Mucosa of stomach (tissue), 1 donor: ENCODE measurements around the gene SCN8A.

Experiments
- H3K27me3 ChIP-seq: one replicate; pipeline ENCODE4 v1.7.0; 2013; ENCODE audit warnings: mild to moderate bottlenecking, low read length; ENCODE audit not compliant: control insufficient read depth, insufficient read depth
- H3K36me3 ChIP-seq: one replicate; pipeline ENCODE4 v1.7.0; 2013; ENCODE audit warnings: low read length; ENCODE audit not compliant: control insufficient read depth, insufficient read depth
- H3K4me1 ChIP-seq: one replicate; pipeline ENCODE4 v1.7.0; 2013; ENCODE audit warnings: mild to moderate bottlenecking, low read length; ENCODE audit not compliant: control insufficient read depth, insufficient read depth
- H3K4me3 ChIP-seq: one replicate; pipeline ENCODE4 v1.7.0; 2013; ENCODE audit warnings: low read length
- H3K9ac ChIP-seq: one replicate; pipeline ENCODE4 v1.7.0; 2013; ENCODE audit warnings: mild to moderate bottlenecking, low read length, moderate library complexity
- H3K9me3 ChIP-seq: one replicate; pipeline ENCODE4 v1.7.0; 2013; ENCODE audit warnings: mild to moderate bottlenecking, low read length, moderate library complexity; ENCODE audit not compliant: control insufficient read depth
- donor health status: Pancreatic carcinoma.

The SCN8A gene

DNA sequence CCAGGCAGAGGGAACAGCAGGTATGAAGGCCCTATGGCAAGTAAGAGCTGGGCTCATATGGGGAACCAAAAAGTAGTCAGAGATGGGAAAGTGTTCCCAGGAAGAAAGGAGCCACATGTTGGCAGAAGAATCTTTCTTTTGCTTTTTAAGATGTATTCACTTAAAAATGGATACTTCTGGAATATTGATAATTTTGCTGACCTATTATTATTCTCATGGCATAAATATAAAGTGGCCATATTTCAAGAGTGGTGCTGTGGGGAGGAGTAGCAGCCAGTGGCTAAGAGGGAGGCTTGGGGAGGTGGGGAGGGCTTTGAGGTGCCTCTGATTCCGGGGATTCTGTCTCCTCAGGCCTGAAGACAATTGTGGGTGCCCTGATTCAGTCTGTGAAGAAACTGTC lies 108.2 kb downstream of the SCN8A start:
- no peak overlapping the region for H3K9ac ChIP-seq
- no peaks in the 10 kb centered on the region for H3K9me3 ChIP-seq
- no peaks in the 10 kb centered on the region for H3K36me3 ChIP-seq
- no peak overlapping the region for H3K4me3 ChIP-seq
- H3K4me1 ChIP-seq = peaks cover 14% of the 10 kb centered on the region
- H3K27me3 ChIP-seq = no peaks in the 10 kb centered on the region

DNA sequence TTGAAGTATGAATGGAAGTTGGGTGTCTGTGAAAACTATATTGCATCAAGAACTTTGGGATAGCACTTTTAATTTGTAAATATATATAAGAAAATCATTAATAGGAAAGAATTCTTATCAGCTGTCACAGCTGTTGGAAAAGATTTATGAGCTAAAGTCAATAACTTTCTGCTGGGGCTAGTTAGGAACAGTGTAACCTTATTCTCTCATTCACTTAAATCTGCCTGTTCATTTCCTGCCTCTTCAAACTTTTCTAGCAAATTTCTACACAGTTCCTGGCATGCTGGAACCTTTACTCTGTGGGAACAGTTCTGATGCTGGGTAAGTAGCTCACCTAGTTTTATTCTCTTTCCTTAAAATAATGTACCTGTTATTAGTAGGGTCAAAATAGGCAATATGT lies 109.9 kb downstream of the SCN8A start:
- no peaks in the 10 kb centered on the region for H3K36me3 ChIP-seq
- no peaks in the 10 kb centered on the region for H3K27me3 ChIP-seq
- no peaks in the 10 kb centered on the region for H3K9me3 ChIP-seq
- H3K4me1 ChIP-seq = peaks cover 14% of the 10 kb centered on the region
- no peak overlapping the region for H3K9ac ChIP-seq
- H3K4me3 ChIP-seq = no peak overlapping the region

DNA sequence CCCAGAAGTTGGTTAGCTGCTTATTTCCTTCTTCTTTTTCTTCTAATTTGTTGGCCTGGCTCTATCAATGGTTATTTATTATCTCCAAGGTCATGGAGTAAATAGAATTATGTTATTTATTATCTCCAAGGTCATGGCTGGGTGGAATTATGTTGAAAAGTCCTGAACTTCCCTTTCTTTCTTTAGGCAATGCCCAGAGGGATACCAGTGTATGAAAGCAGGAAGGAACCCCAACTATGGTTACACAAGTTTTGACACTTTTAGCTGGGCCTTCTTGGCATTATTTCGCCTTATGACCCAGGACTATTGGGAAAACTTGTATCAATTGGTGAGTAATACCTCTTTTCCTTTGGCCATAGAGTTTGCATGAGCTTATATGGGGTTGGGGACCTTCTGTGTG lies 111.6 kb downstream of the SCN8A start:
- Histone ChIP-seq H3K4me1 (peaks cover 14% of the 10 kb centered on the region), H3K9ac (no peak overlapping the region), H3K36me3 (no peaks in the 10 kb centered on the region), H3K27me3 (no peaks in the 10 kb centered on the region), H3K9me3 (no peaks in the 10 kb centered on the region), H3K4me3 (no peak overlapping the region)

DNA sequence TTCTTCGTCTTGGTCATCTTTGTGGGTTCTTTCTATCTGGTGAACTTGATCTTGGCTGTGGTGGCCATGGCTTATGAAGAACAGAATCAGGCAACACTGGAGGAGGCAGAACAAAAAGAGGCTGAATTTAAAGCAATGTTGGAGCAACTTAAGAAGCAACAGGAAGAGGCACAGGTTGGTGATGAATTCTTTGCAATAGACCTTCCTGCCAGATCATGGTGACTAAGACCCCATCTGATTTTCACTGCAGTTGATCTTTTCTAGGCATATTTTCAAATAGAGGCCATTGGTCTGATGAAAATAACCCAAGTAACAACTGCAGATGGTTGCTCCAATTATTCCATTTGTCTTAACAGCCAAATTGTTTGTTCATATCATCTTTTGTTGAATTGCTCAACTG lies 114.4 kb downstream of the SCN8A start:
- no peak overlapping the region for H3K4me3 ChIP-seq
- H3K9me3 ChIP-seq = no peaks in the 10 kb centered on the region
- H3K9ac ChIP-seq = no peak overlapping the region
- H3K36me3 ChIP-seq = no peaks in the 10 kb centered on the region
- H3K4me1 ChIP-seq = peaks cover 14% of the 10 kb centered on the region
- no peaks in the 10 kb centered on the region for H3K27me3 ChIP-seq

DNA sequence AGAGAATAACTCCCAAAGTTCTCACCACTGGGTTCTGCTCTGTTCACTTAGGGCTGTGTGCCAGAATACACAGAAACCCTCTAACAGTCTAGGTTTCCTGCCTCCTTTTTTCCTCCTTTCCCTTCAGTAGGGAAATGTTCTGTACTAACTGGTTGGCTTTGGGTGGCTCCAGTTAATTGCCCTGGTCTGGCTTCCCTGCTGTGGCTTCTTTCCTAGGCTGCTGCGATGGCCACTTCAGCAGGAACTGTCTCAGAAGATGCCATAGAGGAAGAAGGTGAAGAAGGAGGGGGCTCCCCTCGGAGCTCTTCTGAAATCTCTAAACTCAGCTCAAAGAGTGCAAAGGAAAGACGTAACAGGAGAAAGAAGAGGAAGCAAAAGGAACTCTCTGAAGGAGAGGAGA lies 115.2 kb downstream of the SCN8A start:
- Histone ChIP-seq H3K27me3 (no peaks in the 10 kb centered on the region), H3K4me3 (no peak overlapping the region), H3K9ac (no peak overlapping the region), H3K9me3 (no peaks in the 10 kb centered on the region), H3K4me1 (peaks cover 10% of the 10 kb centered on the region), H3K36me3 (no peaks in the 10 kb centered on the region)

DNA sequence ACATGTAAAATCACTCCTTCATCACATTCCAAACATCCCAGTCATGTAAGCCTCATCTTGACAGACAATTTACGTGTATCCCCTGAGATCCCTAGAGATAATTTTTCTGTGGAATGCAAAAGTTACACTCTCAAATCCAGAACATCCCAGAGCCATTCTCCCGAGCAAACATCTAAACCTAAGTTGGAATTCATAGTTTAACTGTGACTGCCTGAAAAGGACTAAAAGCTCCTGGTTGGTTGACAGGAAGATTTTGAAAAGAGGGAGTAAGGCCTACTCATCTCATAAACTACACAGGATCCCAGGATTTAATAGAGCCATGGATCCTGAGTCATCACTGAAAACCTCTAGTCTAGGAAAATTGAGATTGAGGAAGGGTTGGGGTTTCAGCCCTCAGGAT lies 123.6 kb downstream of the SCN8A start:
- no peaks in the 10 kb centered on the region for H3K27me3 ChIP-seq
- H3K36me3 ChIP-seq = no peaks in the 10 kb centered on the region
- H3K4me3 ChIP-seq = no peak overlapping the region
- H3K4me1 ChIP-seq = no peaks in the 10 kb centered on the region
- H3K9ac ChIP-seq = no peak overlapping the region
- no peaks in the 10 kb centered on the region for H3K9me3 ChIP-seq

DNA sequence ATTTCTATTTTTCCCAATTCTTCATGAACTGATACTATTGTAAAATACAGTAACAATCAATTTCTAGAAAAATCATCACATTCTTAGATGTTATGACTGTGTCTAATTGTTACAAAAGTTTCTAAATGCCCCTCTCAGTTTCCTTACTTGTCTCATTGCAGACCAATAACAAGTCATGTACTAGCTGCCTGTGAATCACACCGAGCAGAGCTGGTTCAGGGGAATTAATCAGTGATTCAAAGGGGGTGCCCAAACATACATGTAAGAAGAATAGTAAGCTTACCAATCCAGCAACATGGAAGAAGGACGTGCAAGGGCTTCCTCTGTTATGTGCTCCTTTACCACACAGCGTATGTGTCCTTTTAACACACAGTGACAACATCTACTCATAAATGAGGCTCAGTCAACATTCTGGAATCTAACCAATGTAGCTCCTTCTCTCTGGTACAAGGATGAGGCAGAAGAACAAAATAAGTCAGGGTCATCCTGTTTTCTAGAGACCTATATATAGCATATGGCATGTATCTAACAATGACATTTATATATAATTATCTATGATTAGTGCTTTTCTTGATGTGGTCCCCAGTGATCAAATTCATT lies 126.4 kb downstream of the SCN8A start:
- H3K36me3 ChIP-seq = no peaks in the 10 kb centered on the region

DNA sequence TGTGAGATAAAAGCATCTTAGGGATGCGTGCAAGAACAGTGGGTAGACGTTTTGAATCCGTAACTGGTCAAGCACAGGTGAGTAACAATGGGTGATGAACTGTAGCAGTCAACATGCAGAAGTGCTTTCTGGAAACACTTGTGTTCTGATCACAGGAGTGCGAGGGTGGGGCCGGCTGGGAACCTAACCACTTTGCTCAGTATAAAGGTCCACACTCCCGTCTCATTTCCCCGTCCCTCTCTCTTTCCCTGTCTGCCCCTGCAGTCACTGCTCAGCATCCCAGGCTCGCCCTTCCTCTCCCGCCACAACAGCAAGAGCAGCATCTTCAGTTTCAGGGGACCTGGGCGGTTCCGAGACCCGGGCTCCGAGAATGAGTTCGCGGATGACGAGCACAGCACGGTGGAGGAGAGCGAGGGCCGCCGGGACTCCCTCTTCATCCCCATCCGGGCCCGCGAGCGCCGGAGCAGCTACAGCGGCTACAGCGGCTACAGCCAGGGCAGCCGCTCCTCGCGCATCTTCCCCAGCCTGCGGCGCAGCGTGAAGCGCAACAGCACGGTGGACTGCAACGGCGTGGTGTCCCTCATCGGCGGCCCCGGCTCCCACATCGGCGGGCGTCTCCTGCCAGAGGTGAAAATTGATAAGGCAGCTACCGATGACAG lies 130.4 kb downstream of the SCN8A start:
- Histone ChIP-seq H3K27me3 (peaks cover 8% of the 10 kb centered on the region), H3K9ac (no peak overlapping the region)

More for the DNA sequence above, 126.4 kb downstream of the SCN8A start:
- Histone ChIP-seq H3K4me1 (no peaks in the 10 kb centered on the region), H3K9ac (no peak overlapping the region), H3K27me3 (peaks cover 7% of the 10 kb centered on the region), H3K4me3 (no peak overlapping the region), H3K9me3 (no peaks in the 10 kb centered on the region)

DNA sequence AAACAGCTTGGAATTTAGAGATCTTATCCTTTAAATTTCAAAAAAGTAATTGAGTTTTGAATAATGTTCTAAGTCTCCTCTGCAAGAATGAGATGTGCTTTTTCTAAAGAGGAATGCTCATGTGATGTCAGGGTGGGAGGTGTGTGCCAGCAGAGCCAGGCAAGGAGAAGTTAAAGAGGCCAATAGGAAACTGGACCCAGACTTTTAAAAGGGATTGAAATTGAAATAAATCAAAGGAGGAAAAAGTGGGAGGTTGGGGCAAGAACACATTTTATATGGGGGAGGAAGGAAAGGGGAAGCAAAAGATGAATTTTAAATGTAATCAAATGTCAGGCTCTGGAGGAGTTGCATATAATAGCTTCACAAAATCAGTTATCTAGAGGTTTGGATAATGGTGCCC lies 131.4 kb downstream of the SCN8A start:
- H3K9me3 ChIP-seq = no peaks in the 10 kb centered on the region
- no peak overlapping the region for H3K9ac ChIP-seq
- H3K4me1 ChIP-seq = no peaks in the 10 kb centered on the region
- H3K4me3 ChIP-seq = no peak overlapping the region
- no peaks in the 10 kb centered on the region for H3K36me3 ChIP-seq
- H3K27me3 ChIP-seq = peaks cover 8% of the 10 kb centered on the region

More for the DNA sequence above, 130.4 kb downstream of the SCN8A start:
- no peak overlapping the region for H3K4me3 ChIP-seq
- H3K4me1 ChIP-seq = no peaks in the 10 kb centered on the region
- H3K36me3 ChIP-seq = no peaks in the 10 kb centered on the region
- no peaks in the 10 kb centered on the region for H3K9me3 ChIP-seq

DNA sequence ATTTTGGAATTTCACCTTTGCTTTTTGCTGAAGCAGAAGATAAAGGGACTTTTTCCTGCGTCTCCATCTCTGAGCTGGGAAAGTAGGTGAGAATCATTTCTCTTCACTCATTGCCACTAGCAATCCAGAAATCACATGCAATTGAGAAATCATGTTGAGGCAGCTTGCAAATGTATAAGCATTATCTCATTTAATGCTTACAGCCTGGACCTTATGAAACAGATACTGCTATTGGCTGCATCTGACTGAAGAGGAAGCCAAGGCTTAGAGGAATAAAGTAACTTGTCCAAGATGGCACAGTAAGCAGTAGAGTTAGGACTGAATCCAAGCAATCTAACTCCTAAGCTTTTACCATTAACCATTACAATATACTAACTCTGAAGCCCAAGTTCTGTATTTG lies 135.1 kb downstream of the SCN8A start:
- no peak overlapping the region for H3K4me3 ChIP-seq
- no peaks in the 10 kb centered on the region for H3K36me3 ChIP-seq
- peaks cover 8% of the 10 kb centered on the region for H3K27me3 ChIP-seq
- H3K9ac ChIP-seq = no peak overlapping the region
- H3K9me3 ChIP-seq = no peaks in the 10 kb centered on the region
- H3K4me1 ChIP-seq = no peaks in the 10 kb centered on the region

DNA sequence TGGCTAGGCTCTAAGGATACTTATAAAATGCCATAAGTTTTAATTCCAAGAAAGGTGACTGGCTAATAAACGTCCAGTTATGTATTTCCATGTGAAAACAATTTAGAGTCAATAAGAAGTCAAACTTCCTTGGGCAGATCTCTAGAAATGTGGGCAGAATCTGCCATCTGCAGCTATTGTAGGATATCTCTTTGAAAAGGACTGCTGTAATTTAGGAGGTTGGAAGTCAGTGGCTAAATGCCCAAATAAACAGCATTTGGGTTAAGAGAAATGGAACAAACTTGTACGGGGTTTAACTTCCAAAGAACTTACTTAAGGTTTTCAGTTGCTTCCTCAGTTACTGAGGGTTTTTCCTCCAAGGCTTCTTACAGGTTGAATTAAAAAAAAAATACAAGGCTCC lies 135.9 kb downstream of the SCN8A start:
- Histone ChIP-seq H3K9me3 (no peaks in the 10 kb centered on the region), H3K4me3 (no peak overlapping the region), H3K36me3 (no peaks in the 10 kb centered on the region), H3K27me3 (peaks cover 6% of the 10 kb centered on the region), H3K4me1 (no peaks in the 10 kb centered on the region), H3K9ac (no peak overlapping the region)

DNA sequence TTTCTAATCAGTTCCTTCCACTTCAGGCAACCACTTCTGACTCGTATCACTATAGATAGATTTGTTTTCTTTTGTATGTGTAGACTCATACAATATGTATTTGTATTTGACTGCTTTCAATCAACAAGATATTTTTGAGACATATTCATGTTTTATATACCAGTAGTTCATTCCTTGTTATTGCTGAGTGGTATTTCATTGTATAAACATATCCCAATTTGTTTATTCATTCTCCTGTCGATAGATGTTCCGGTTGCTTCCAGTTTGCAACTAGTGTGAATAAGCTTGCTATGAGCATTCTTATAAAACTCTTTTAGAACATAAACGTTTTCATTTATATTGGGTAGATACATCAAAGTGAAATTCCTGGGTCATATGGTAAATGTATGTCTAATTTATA lies 138.3 kb downstream of the SCN8A start:
- Histone ChIP-seq H3K36me3 (no peaks in the 10 kb centered on the region), H3K4me3 (no peak overlapping the region), H3K4me1 (no peaks in the 10 kb centered on the region), H3K27me3 (no peaks in the 10 kb centered on the region), H3K9me3 (no peaks in the 10 kb centered on the region), H3K9ac (no peak overlapping the region)

DNA sequence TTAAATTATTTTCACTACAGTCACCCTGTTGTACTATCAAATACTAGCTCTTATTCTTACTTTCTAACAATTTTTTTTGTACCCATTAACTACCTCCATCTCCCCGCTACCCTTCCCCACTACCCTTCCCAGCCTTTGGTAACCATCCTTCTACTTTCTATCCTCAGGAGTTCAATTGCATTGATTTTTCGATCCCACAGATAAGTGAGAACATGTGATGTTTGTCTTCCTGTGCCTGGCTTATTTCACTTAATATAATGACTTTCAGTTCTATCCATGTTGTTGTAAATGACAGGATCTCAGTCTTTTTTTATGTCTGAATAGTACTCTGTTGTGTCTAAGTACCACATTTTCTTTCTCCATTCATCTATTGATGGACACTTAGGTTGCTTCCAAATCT lies 139.7 kb downstream of the SCN8A start:
- H3K27me3 ChIP-seq = no peaks in the 10 kb centered on the region
- H3K9me3 ChIP-seq = no peaks in the 10 kb centered on the region
- no peaks in the 10 kb centered on the region for H3K36me3 ChIP-seq
- H3K4me3 ChIP-seq = no peak overlapping the region
- no peaks in the 10 kb centered on the region for H3K4me1 ChIP-seq
- no peak overlapping the region for H3K9ac ChIP-seq
